Endothelial cell of umbilical vein (primary cell): Measurements from ENCODE around the gene PTPRQ. TPM values are rescaled to one million over a fixed set of nuclear protein-coding genes. Genes with fewer than 3 reads are reported as not detected.

Experiments used
- BruUV-seq: library from RNA; stranded (reverse); fragments of 400-500 nt; replicated peaks from 2 replicates; lab custom pipeline; 2021; lab: Mats Ljungman, UMichigan
- CTCF ChIA-PET: fragments of 300-600, 350-600 bp; sonication (Branson Sonifier 250); formaldehyde crosslinking; loops from one replicate; lab custom pipeline; 2021; ENCODE audit warnings: antibody characterized with exemption, inconsistent platforms; lab: Charles Lee
- POLR2A ChIA-PET: fragments of 300-600, 350-600 bp; sonication (Branson Sonifier 250); formaldehyde crosslinking; loops from one replicate; lab custom pipeline; 2021; ENCODE audit warnings: antibody characterized with exemption, inconsistent platforms; lab: Charles Lee
- DNase-seq: peaks from one replicate; pipeline ENCODE4 v3.0.0-alpha.2; 2011; ENCODE audit warnings: low read depth, low spot score
- FAIRE-seq: peaks from 2 replicates; lab custom pipeline; 2011; peaks lifted over from hg19 to GRCh38; lab: Jason Lieb, UNC
- H2AFZ ChIP-seq: 2 replicates; pipeline ENCODE4 v1.6.0; 2012; ENCODE audit warnings: low read depth, low read length, control low read depth, inconsistent platforms
- H3K27ac ChIP-seq: 2 replicates; pipeline ENCODE4 v1.5.1; 2011; ENCODE audit warnings: low read depth, mild to moderate bottlenecking, control low read depth, low read length, moderate library complexity; ENCODE audit not compliant: insufficient read depth
- H3K27me3 ChIP-seq, 2 experiments: 2 replicates each; pipeline versions ENCODE4 v1.6.0 to v1.6.1; 2011; ENCODE audit warnings: low read length in 2 of 2, mixed read lengths in 1 of 2; ENCODE audit not compliant: control insufficient read depth in 2 of 2, insufficient read depth in 2 of 2
- H3K36me3 ChIP-seq, 2 experiments: 2 replicates in 1 of 2; 3 replicates in 1 of 2; pipeline ENCODE4 v1.5.1; 2011; ENCODE audit warnings: low read length in 2 of 2, mild to moderate bottlenecking in 1 of 2, moderate library complexity in 1 of 2; ENCODE audit not compliant: control insufficient read depth in 2 of 2, insufficient read depth in 2 of 2; ENCODE audit errors: extremely low read depth in 1 of 2
- H3K4me1 ChIP-seq: 3 replicates; pipeline ENCODE4 v1.5.1; 2011; ENCODE audit warnings: mild to moderate bottlenecking, low read length; ENCODE audit not compliant: control insufficient read depth, insufficient read depth; ENCODE audit errors: extremely low read depth
- H3K4me2 ChIP-seq: 2 replicates; pipeline ENCODE4 v1.6.1; 2011; ENCODE audit warnings: low read length, control low read depth, mixed read lengths; ENCODE audit not compliant: insufficient read depth
- H3K4me3 ChIP-seq, 3 experiments: fragments of 200-600 bp in 1 of 3; sonication (generic), shearing (Covaris generic) in 1 of 3; replicated peaks in 1 of 3; 2 replicates each; pipeline ENCODE4 v1.5.1; 2011 to 2016; ENCODE audit warnings: control low read depth in 3 of 3, low read length in 3 of 3, mild to moderate bottlenecking in 2 of 3, inconsistent platforms in 1 of 3, low read depth in 1 of 3, moderate library complexity in 1 of 3; ENCODE audit not compliant: insufficient read depth in 1 of 3
- H3K79me2 ChIP-seq: 2 replicates; pipeline ENCODE4 v1.6.0; 2012; ENCODE audit warnings: low read length, inconsistent platforms; ENCODE audit not compliant: control insufficient read depth, insufficient read depth
- H3K9ac ChIP-seq: replicated peaks from 2 replicates; pipeline ENCODE3; 2011; ENCODE audit warnings: low read length, control low read depth; ENCODE audit not compliant: insufficient read depth; ENCODE audit errors: extremely low read depth
- H3K9me1 ChIP-seq: replicated peaks from 3 replicates; pipeline ENCODE4 v1.6.0; 2011; ENCODE audit warnings: mild to moderate bottlenecking, low read length; ENCODE audit not compliant: control insufficient read depth, insufficient read depth; ENCODE audit errors: extremely low read depth
- H3K9me3 ChIP-seq: replicated peaks from 2 replicates; pipeline ENCODE4 v1.5.1; 2012; ENCODE audit warnings: low read length, inconsistent platforms; ENCODE audit not compliant: control insufficient read depth, insufficient read depth
- H4K20me1 ChIP-seq: replicated peaks from 2 replicates; pipeline ENCODE3; 2011; ENCODE audit warnings: mild to moderate bottlenecking, low read length; ENCODE audit not compliant: control insufficient read depth, insufficient read depth; ENCODE audit errors: extremely low read depth
- FOS ChIP-seq: IDR thresholded peaks from 2 replicates; pipeline ENCODE4 v1.6.1; 2011; ENCODE audit warnings: mild to moderate bottlenecking, low read length, moderate library complexity, borderline replicate concordance; ENCODE audit not compliant: insufficient read depth
- GATA2 ChIP-seq: IDR thresholded peaks from 2 replicates; pipeline ENCODE4 v1.7.0; 2011; ENCODE audit warnings: low read depth, mild to moderate bottlenecking, moderate library complexity, mixed read lengths, low read length; ENCODE audit not compliant: insufficient read length, insufficient read depth
- JUN ChIP-seq: IDR thresholded peaks from 2 replicates; pipeline ENCODE4 v1.6.1; 2011; ENCODE audit warnings: borderline replicate concordance, low read depth; ENCODE audit not compliant: insufficient read length, insufficient read depth
- MYC ChIP-seq: IDR thresholded peaks from one replicate; pipeline ENCODE4 v1.6.1; 2011; ENCODE audit warnings: mild to moderate bottlenecking, low read depth, low read length
- POLR2A ChIP-seq: IDR thresholded peaks from 2 replicates; pipeline ENCODE4 v1.6.1; 2012; ENCODE audit warnings: low read depth, mild to moderate bottlenecking, control low read depth, low read length
- POLR2AphosphoS5 ChIP-seq: IDR thresholded peaks from 2 replicates; pipeline ENCODE4 v1.6.1; 2012; ENCODE audit warnings: low read depth, mild to moderate bottlenecking, control low read depth, low read length, moderate library complexity; ENCODE audit not compliant: insufficient read depth
- dilution Hi-C: fragments of 300-500 bp; cut with MboI; formaldehyde crosslinking; loops from one replicate; pipeline ENCODE4 v1.15.0; 2019; ENCODE audit warnings: low sequenced_read_pairs; ENCODE audit not compliant: extremely low pct_ligation_motif_present
- intact Hi-C: fragments of 100-400 bp; cut with micrococcal nuclease; formaldehyde crosslinking; loops from one replicate; pipeline ENCODE4 v1.10.0; 2022
- polyA plus RNA-seq, 4 experiments: library from polyadenylated mRNA; depleted of rRNA in 3 of 4; stranded (reverse) in 3 of 4; unstranded in 1 of 4; fragments of >200 nt; gene quantifications; 2 replicates each; pipeline versions ENCODE4 v1.2.1 to v1.2.3, GENCODE V29; 2011 to 2012; ENCODE audit warnings: missing spikeins in 1 of 4
- total RNA-seq: library from RNA; stranded (reverse); gene quantifications from 2 replicates; pipeline ENCODE4 v1.2.3, GENCODE V29; 2021
- TF ChIP-seq, protein P1 (sequence below), 2 donors: IDR thresholded peaks; 1 replicate in 1 of 2; 2 replicates in 1 of 2; pipeline ENCODE4 v1.5.1; 2011; ENCODE audit warnings: low read length in 2 of 2, mild to moderate bottlenecking in 2 of 2, moderate library complexity in 2 of 2, control low read depth in 1 of 2, inconsistent platforms in 1 of 2, low read depth in 1 of 2; ENCODE audit not compliant: insufficient read depth in 1 of 2; ENCODE audit errors: extremely low read depth in 1 of 2
- TF ChIP-seq, protein P2 (sequence below): IDR thresholded peaks from 2 replicates; pipeline ENCODE4 v1.6.1; 2011; ENCODE audit not compliant: insufficient read depth, insufficient read length

Gene PTPRQ
- total and polyA plus RNA-seq, 2 donors (not counting 3 experiments of a cell fraction or from before 2014, with no cell fraction given) = not detected

GRCh38 chr12:80504389-80505163 lies 60.5 kb downstream of the PTPRQ start:
- no peak for TF ChIP-seq MYC
- H3K4me1 ChIP-seq = no peaks in the 10 kb centered on the region
- ChIA-PET POLR2A (no interaction called here), CTCF (no interaction called here)
- no peak overlapping the region for H3K4me2 ChIP-seq
- no peaks in the 10 kb centered on the region for H4K20me1 ChIP-seq
- no peaks in the 10 kb centered on the region for H3K79me2 ChIP-seq
- intact Hi-C loops (no loop called here), dilution Hi-C loops (no loop called here)
- no peaks in the 10 kb centered on the region for H3K36me3 ChIP-seq
- no TSS peak for BruUV-seq
- FAIRE-seq (no peak), DNase-seq (no peak)
- no peak overlapping the region for H2AFZ ChIP-seq
- no peaks in the 10 kb centered on the region for H3K9me1 ChIP-seq
- H3K9me3 ChIP-seq = no peaks in the 10 kb centered on the region
- H3K4me3 ChIP-seq = no peak overlapping the region
- H3K27ac ChIP-seq = no peak overlapping the region
- H3K27me3 ChIP-seq = no peaks in the 10 kb centered on the region
- H3K9ac ChIP-seq = no peak overlapping the region

GRCh38 chr12:80509781-80510556 lies 65.9 kb downstream of the PTPRQ start:
- BruUV-seq = no TSS peak
- TF ChIP-seq, protein P1, sequence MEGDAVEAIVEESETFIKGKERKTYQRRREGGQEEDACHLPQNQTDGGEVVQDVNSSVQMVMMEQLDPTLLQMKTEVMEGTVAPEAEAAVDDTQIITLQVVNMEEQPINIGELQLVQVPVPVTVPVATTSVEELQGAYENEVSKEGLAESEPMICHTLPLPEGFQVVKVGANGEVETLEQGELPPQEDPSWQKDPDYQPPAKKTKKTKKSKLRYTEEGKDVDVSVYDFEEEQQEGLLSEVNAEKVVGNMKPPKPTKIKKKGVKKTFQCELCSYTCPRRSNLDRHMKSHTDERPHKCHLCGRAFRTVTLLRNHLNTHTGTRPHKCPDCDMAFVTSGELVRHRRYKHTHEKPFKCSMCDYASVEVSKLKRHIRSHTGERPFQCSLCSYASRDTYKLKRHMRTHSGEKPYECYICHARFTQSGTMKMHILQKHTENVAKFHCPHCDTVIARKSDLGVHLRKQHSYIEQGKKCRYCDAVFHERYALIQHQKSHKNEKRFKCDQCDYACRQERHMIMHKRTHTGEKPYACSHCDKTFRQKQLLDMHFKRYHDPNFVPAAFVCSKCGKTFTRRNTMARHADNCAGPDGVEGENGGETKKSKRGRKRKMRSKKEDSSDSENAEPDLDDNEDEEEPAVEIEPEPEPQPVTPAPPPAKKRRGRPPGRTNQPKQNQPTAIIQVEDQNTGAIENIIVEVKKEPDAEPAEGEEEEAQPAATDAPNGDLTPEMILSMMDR (IDR thresholded peaks at IDR 0.05; ENCODE audit: extremely low read depth in 1 of 2, insufficient read depth in 1 of 2, low read depth in 1 of 2, low read length in 2 of 2) = no peak
- TF ChIP-seq POLR2AphosphoS5 (no peak), FOS (no peak), JUN (no peak), GATA2 (no peak), MYC (no peak), POLR2A (no peak)
- TF ChIP-seq, protein P2, sequence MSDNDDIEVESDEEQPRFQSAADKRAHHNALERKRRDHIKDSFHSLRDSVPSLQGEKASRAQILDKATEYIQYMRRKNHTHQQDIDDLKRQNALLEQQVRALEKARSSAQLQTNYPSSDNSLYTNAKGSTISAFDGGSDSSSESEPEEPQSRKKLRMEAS = no peak

More at GRCh38 chr12:80509781-80510556, 65.9 kb downstream of the PTPRQ start:
- H3K4me1 ChIP-seq = no peaks in the 10 kb centered on the region
- H3K9ac ChIP-seq = no peak overlapping the region
- H3K9me1 ChIP-seq = no peaks in the 10 kb centered on the region
- H3K4me2 ChIP-seq = no peak overlapping the region
- no peaks in the 10 kb centered on the region for H3K27me3 ChIP-seq
- intact Hi-C loops = no loop called here
- no peaks in the 10 kb centered on the region for H3K9me3 ChIP-seq
- H3K79me2 ChIP-seq = no peaks in the 10 kb centered on the region
- no peak overlapping the region for H2AFZ ChIP-seq
- dilution Hi-C loops = no loop called here
- no peak overlapping the region for H3K4me3 ChIP-seq
- no peaks in the 10 kb centered on the region for H4K20me1 ChIP-seq
- POLR2A ChIA-PET = no interaction called here
- FAIRE-seq (peak; percentile 15), DNase-seq (no peak)
- no peak overlapping the region for H3K27ac ChIP-seq
- H3K36me3 ChIP-seq = no peaks in the 10 kb centered on the region
- CTCF ChIA-PET = interaction anchor here (1.2 kb wide), 1 partner anchor 9 kb away, joined by 4 read pairs; no protein-coding TSS in a partner anchor
